SK-N-MC (cell line): ENCODE results near the gene SMARCB1.

Experiments used
- DNase-seq: peaks from one replicate; pipeline ENCODE4 v3.0.0-alpha.2; 2011; ENCODE audit warnings: low read depth, low spot score
- H3K27ac ChIP-seq: fragments of 200-600 bp; sonication (generic); 2 replicates; pipeline ENCODE4 v1.5.1; 2016; ENCODE audit warnings: mixed run types
- H3K36me3 ChIP-seq: fragments of 200-600 bp; sonication (generic); 2 replicates; pipeline ENCODE4 v1.6.1; 2017; ENCODE audit warnings: antibody characterized with exemption, low read length, mixed read lengths; ENCODE audit not compliant: insufficient read depth
- H3K4me3 ChIP-seq: fragments of 200-600 bp; sonication (generic); 2 replicates; pipeline ENCODE4 v1.5.1; 2016
- H3K9ac ChIP-seq: fragments of 200-600 bp; sonication (generic); 2 replicates; pipeline ENCODE4 v1.8.0; 2017; ENCODE audit warnings: mixed run types, mixed read lengths; ENCODE audit not compliant: insufficient read length
- H3K9me3 ChIP-seq: fragments of 200-600 bp; sonication (generic); 2 replicates; pipeline ENCODE4 v1.6.1; 2017; ENCODE audit warnings: low read depth, mild to moderate bottlenecking, antibody characterized with exemption, low read length, moderate library complexity, mixed read lengths
- EZH2 ChIP-seq: fragments of 200-600 bp; sonication (generic); IDR thresholded peaks from one replicate; pipeline ENCODE4 v1.6.1; 2017; ENCODE audit warnings: antibody characterized with exemption
- FOXP2 ChIP-seq: optimal IDR thresholded peaks from 2 replicates; pipeline ENCODE3; 2011; ENCODE audit warnings: mild to moderate bottlenecking, moderate library complexity; ENCODE audit not compliant: insufficient read depth; ENCODE audit errors: extremely low read length, control extremely low read depth
- POLR2AphosphoS5 ChIP-seq: IDR thresholded peaks from 2 replicates; pipeline ENCODE4 v1.6.1; 2012; ENCODE audit warnings: mild to moderate bottlenecking, low read depth, low read length, borderline replicate concordance

The SMARCB1 gene

GRCh38 chr22:23786752-23787599, at the start of gene SMARCB1:
TSS of gene SMARCB1 (plus strand) at chr22:23786966. CDS start at chr22:23787170, 204 bp downstream.
- Histone ChIP-seq H3K4me3 (peak within 1 kb of the TSS; percentile 100), H3K9ac (peak within 1 kb of the TSS; percentile 100), H3K9me3 (no peaks in the 10 kb centered on the region), H3K36me3 (peaks cover 25% of the 10 kb centered on the region), H3K27ac (peak within 1 kb of the TSS; percentile 100)
- TF ChIP-seq POLR2AphosphoS5 (peak; percentile 85), EZH2 (no peak)
- peak; percentile 32 for DNase-seq

GRCh38 chr22:23737696-23738095, 49.1 kb upstream of the SMARCB1 start:
- no peak for TF ChIP-seq FOXP2
- TF ChIP-seq EZH2 = no peak
- no peak for TF ChIP-seq POLR2AphosphoS5
- no peaks in the 10 kb centered on the region; the same call in 1 of the 2 replicates for H3K36me3 ChIP-seq
- no peak overlapping the region for H3K27ac ChIP-seq
- H3K4me3 ChIP-seq = no peak overlapping the region
- H3K9me3 ChIP-seq = no peaks in the 10 kb centered on the region
- no peak for DNase-seq
- no peak overlapping the region for H3K9ac ChIP-seq

DNA sequence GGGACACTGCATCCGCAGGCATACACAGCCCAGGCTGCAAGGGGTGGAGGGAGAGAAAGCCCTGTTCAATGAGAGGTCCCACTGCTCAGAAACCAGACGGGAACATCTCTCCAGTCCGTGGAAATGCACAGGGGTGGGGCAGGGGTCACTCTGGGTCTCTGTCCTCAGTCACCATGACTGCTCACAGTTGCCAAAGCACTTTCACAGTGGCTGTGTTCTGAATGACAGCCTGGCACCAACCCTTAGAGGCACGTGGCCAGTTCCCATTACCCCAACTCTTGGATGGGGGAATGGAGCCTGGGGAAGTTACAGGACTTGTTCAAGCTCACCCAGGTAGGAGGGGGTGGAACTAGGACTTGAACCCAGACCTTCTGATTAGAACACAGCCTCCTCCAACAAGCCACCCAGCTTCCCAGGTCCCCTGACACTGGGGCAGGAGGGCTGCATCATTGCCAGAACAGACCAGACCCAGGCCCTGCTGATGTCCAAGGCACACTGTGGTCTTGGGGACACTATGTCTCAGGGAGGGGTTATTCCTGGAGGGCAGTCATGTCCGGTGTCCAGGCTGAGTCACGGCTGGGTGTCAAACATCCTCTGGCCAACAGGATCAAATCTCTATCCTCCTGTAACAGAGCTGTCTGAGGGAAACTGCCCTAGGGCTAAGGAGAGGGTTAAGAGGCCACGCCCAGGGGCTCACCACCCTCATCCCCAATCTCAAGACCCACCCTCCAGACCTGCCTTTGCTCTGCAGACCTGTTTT, 44.1 kb upstream of the SMARCB1 start:
- no peak for DNase-seq
- no peak overlapping the region for H3K4me3 ChIP-seq
- TF ChIP-seq EZH2 = no peak
- TF ChIP-seq POLR2AphosphoS5 = no peak
- TF ChIP-seq FOXP2 = no peak

GRCh38 chr22:23743303-23743705, 43.5 kb upstream of the SMARCB1 start:
- TF ChIP-seq POLR2AphosphoS5 (no peak), EZH2 (no peak), FOXP2 (no peak)
- no peak for DNase-seq
- Histone ChIP-seq H3K9me3 (no peaks in the 10 kb centered on the region), H3K27ac (no peak overlapping the region), H3K4me3 (no peak overlapping the region), H3K9ac (no peak overlapping the region), H3K36me3 (peaks cover 27% of the 10 kb centered on the region; the same call in 1 of the 2 replicates)

More for the DNA sequence above, 44.1 kb upstream of the SMARCB1 start:
- Histone ChIP-seq H3K9me3 (no peaks in the 10 kb centered on the region), H3K27ac (no peak overlapping the region), H3K9ac (no peak overlapping the region), H3K36me3 (peaks cover 27% of the 10 kb centered on the region; the same call in 1 of the 2 replicates)

GRCh38 chr22:23744001-23744400, 42.8 kb upstream of the SMARCB1 start:
- DNase-seq = no peak
- no peak overlapping the region for H3K4me3 ChIP-seq
- H3K36me3 ChIP-seq = peaks cover 27% of the 10 kb centered on the region; the same call in 1 of the 2 replicates
- no peak overlapping the region for H3K27ac ChIP-seq
- TF ChIP-seq EZH2 (no peak), FOXP2 (no peak), POLR2AphosphoS5 (no peak)
- no peak overlapping the region for H3K9ac ChIP-seq
- no peaks in the 10 kb centered on the region for H3K9me3 ChIP-seq

DNA sequence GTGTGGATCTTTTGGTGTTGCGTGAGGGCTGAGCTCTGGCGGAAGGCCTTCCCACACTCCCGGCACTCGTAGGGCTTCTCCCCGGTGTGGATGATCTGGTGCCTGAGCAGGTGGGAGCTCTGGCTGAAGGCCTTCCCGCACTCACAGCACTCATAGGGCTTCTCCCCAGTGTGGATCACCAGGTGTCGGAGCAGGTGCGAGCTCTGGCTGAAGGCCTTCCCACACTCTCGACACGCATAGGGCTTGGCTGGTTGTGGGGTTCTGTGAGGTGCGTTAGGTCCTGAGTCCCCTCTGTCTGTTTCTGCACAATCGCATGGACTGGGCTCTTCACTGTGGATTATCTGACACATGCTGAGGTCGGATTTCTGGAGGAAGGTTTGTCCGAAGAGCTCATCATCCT, 42.3 kb upstream of the SMARCB1 start:
- H3K9ac ChIP-seq = no peak overlapping the region
- no peaks in the 10 kb centered on the region for H3K9me3 ChIP-seq
- peaks cover 27% of the 10 kb centered on the region; the same call in 1 of the 2 replicates for H3K36me3 ChIP-seq
- H3K27ac ChIP-seq = no peak overlapping the region
- no peak for DNase-seq
- no peak overlapping the region for H3K4me3 ChIP-seq
- no peak for TF ChIP-seq EZH2

DNA sequence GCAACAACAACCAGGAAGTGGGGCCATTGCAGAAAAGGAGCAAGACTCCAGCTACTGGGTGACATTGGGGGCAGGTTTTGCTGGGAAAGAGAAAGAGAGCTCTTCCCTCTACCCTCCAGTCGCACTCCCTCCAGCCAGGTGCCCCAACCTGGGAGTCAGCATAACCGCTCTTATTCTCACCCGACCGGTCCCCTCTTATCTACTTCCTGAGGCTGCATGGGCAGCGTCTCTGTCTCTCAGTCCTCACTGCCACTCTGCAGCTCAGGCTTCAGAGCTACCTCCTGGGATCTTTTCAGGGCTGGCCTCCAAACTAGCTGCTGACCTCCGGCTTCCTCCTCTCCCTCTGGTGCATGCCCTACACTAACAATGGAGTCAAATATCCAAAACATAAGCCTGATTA, 41.0 kb upstream of the SMARCB1 start:
- Histone ChIP-seq H3K4me3 (no peak overlapping the region), H3K36me3 (peaks cover 27% of the 10 kb centered on the region; the same call in 1 of the 2 replicates), H3K9ac (no peak overlapping the region), H3K27ac (no peak overlapping the region), H3K9me3 (no peaks in the 10 kb centered on the region)
- DNase-seq = no peak
- no peak for TF ChIP-seq EZH2
- no peak for TF ChIP-seq FOXP2
- TF ChIP-seq POLR2AphosphoS5 = no peak

DNA sequence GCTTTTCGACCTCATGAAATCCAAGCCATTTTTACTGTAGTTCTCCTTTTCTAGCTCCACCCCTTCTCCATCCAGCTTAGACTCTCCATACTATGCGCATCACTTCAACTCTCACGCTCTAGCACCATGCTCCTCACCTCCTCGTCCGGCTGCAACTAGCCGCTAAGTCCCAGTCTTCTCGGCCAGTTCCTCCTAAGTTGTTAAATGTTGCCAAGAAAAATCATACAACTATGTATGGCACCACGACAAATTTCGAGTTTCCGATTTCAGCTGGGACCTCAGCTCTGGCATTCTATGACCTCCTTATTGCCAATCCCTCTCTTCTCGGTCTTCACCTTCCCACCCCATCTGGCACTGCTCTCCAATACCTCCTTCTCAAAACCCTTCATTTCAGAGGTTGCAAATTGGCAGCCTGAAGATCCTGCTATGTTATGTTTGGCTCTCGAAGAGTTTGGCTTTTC, 36.9 kb upstream of the SMARCB1 start:
- no peak for DNase-seq
- no peak for TF ChIP-seq EZH2
- no peak for TF ChIP-seq POLR2AphosphoS5
- no peak for TF ChIP-seq FOXP2
- peak overlapping the region; percentile 97 for H3K4me3 ChIP-seq
- no peak overlapping the region for H3K27ac ChIP-seq
- no peaks in the 10 kb centered on the region for H3K9me3 ChIP-seq
- H3K36me3 ChIP-seq = peaks cover 7% of the 10 kb centered on the region; the same call in 1 of the 2 replicates
- peak overlapping the region; percentile 89 for H3K9ac ChIP-seq
